ENCODE results near the gene TRHDE.

- TF ChIP-seq CTCF (IDR thresholded peaks at IDR 0.05), result no peak
- TF ChIP-seq ZNF219 (CRISPR knock-in tag; IDR thresholded peaks at IDR 0.05; ENCODE audit: borderline replicate concordance), result no peak
- no peak for TF ChIP-seq SOX15 (CRISPR knock-in tag; IDR thresholded peaks at IDR 0.05)
- TF ChIP-seq TEAD4 (CRISPR knock-in tag; IDR thresholded peaks at IDR 0.05), result no peak
- TF ChIP-seq ZNF121 (CRISPR knock-in tag; IDR thresholded peaks at IDR 0.05), result no peak
Observed at GRCh38 chr12:72349491-72349890, 77.3 kb downstream of the TRHDE start.
